GM18867 (cell line): ENCODE results near the gene KIF22.
"Not testable (repeated sequence)": the region's sequence is repeated elsewhere in the genome, so short reads cannot be mapped to it uniquely, and the experiment has no call there.

Source experiments
- ATAC-seq: cut with Tn5 transposase; IDR thresholded peaks from one replicate; pipeline ENCODE4 v1.9.1; 2021; ENCODE audit warnings: mild to moderate bottlenecking, moderate library complexity; ENCODE audit not compliant: unreplicated experiment

KIF22 gene

DNA sequence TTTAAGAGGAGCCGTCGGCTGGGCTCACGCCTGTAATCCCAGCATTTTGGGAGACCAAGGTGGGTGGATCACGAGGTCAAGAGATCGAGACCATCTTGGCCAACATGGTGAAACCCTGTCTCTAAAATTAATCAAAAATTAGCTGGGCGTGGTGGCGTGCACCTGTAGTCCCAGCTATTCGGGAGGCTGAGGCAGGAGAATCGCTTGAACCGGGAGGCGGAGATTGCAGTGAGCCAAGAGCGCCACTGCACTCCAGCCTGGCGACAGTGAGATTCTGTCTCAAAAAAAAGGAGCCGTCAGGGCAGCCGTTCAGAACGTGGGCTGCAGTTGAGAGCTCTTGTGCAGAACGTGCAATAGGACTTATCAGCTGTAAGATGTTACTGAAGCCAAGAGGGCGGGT, 2.6 kb downstream of the KIF22 start:
- ATAC-seq = not testable (repeated sequence)

DNA sequence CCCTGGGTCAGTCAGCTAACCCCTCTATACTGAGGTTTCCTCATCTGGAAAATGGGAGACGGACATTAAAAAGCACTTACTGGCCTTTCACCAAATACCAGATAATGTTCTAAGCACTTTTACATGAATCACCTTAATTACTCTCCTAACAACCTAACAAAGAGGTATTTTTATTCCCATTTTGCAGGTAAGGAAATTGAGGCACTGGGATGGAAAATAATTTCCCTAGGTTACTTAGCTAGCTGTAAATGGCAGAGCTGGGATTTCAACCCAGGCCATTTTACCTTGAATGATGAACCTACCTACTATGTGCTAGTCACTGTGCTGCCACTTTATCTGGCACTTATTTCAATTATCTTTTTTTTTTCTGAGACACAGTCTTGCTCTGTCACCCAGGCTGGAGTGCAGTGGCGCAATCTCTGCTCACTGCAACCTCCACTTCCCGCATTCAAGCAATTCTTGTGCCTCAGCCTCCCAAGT, 3.7 kb downstream of the KIF22 start:
- ATAC-seq = no peak

DNA sequence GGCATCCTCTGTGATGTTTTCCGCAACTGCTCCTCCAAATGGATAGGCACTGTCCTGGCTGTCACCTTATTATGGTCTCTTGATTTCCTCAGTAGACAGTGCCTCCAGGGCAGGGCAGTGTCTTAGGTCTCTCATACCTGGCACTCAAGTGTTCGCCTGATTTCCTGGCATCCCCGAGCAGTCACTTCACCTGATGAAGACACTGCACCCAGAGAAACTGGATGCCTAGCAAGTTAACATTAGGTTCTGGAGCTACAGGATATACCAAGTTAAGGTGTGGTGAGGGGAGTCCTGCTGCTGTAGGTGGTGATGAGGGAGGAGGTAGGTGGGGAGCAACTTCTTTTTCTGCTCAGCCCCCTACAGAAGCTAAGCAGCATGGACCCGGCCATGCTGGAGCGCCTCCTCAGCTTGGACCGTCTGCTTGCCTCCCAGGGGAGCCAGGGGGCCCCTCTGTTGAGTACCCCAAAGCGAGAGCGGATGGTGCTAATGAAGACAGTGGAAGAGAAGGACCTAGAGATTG, 11.9 kb downstream of the KIF22 start:
- ATAC-seq = no peak

DNA sequence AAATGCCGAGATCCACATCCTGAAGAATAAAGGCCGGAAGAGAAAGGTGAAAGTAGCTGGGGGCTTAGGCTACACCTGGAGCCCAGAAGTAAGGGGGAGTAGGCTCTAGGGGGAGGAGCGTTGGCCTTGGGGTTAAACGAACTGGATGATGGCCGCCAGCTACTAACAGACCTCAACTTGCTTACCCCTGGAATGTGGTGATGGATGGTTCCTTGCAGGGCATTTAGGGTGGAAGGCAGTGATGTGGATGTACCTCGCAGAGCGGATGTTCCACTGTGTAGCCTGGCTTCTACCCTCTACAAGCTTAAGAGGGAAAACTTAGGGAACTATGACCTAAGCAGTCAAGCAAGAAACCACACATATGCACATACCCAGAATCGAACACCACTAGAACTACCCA, 13.5 kb downstream of the KIF22 start:
- no peak for ATAC-seq

DNA sequence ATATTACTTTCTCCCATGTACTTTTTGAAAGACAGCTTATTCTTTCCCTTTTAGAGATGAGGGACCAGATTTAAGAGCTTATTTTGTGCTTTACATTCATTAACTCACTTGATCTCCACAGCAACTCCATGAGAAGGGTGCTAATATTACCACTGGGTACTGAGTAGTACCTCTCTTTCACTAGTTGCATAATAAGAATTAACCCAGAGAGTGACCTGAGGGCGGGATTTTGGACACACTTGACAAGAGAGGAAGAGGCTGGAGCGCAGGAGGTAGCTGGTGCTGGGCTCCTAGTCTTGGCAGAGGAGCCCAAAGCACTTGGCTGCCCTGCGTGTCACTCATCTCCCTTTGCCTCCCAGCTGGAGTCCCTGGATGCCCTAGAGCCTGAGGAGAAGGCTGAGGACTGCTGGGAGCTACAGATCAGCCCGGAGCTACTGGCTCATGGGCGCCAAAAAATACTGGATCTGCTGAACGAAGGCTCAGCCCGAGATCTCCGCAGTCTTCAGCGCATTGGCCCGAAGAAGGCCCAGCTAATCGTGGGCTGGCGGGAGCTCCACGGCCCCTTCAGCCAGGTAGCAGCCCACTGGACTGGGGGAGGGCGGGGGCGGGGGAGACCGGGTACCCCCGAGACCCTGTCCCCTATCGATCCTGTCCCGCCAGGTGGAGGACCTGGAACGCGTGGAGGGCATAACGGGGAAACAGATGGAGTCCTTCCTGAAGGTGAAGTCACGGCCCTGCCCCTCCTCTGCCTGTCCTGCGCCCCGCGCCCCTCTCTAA, 14.1 kb downstream of the KIF22 start:
- ATAC-seq = no peak

DNA sequence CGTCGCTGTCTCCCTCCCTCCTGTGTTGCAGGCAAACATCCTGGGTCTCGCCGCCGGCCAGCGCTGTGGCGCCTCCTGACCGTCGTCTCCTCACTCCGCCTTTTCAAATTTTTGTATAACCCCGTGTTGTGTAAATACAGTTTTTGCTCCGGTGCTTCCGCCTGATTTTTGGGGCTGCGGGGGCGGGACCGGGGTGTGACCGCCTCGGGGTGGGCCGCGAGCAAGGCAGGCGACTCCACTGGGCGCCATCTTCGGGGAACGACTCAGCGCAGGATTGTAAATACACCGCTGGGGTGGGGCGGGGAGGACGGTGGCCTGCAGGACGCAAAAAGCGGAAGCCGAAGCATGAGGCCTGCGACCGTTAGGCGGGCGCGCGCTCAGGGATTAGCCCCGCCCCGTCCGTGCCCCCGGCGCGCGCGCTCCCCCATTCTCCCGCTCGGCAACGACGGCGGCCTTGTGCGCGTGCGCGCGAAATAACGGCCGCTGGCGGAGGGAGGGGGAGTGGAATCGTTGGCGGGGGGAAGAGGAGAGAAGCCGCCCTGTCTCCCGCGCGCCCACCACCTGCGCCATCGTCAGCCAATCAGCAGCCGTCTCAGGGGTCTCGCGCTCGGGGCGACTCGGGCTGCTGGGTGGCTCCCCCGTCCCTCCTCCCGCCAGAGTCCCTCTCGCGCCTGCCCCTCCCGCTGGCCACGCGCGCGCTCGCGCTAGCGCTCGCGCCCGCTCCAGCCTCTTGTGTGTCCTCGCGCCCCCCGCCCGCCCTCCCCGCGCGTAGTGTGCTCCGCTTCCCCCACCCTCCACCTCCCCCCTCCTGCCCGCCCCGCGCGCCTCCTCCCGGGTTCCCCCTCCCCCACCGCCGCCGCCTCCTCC, 14.9 kb downstream of the KIF22 start:
- peak; percentile 51 for ATAC-seq

DNA sequence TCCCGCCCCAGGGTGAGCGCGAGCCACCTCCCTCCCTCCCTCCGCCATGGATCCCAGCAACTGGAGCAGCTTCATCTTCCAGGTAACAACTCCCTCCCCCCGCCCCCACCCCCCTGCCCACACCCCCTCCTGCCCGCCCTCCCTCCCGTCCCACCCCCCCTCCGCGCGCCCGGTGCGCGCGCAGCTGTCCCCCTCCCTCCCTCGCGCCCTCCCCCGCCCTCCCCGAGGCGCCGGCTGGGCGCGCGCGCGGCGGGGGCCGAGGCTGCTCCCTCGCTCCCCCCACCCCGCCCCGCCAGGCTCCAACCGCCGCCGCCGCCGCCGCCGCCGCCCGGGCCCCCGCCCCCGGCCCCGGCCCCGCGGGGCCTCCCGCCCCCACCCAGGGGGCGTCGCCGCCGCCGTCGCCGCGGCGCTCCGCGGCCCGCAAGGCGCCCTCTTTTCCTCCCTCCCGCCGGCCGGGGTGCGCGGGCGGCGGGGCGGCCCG, 15.6 kb downstream of the KIF22 start, which contains the start of gene MAZ:
MAZ (plus strand) TSS at position 431 of the 481 bp plus-strand sequence. CDS start 173 bp downstream, outside the sequence.
- no peak for ATAC-seq

DNA sequence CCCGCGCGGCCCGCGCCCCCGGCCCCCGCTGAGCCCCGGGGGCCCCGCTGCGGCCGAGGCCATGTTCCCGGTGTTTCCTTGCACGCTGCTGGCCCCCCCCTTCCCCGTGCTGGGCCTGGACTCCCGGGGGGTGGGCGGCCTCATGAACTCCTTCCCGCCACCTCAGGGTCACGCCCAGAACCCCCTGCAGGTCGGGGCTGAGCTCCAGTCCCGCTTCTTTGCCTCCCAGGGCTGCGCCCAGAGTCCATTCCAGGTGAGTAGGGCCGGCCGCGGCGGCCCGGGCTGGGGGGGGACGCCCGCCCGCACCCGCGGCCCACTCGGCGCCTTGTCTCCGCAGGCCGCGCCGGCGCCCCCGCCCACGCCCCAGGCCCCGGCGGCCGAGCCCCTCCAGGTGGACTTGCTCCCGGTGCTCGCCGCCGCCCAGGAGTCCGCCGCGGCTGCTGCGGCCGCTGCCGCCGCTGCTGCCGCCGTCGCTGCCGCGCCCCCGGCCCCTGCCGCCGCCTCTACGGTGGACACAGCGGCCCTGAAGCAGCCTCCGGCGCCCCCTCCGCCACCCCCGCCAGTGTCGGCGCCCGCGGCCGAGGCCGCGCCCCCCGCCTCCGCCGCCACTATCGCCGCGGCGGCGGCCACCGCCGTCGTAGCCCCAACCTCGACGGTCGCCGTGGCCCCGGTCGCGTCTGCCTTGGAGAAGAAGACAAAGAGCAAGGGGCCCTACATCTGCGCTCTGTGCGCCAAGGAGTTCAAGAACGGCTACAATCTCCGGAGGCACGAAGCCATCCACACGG, 16.3 kb downstream of the KIF22 start:
- no peak for ATAC-seq

DNA sequence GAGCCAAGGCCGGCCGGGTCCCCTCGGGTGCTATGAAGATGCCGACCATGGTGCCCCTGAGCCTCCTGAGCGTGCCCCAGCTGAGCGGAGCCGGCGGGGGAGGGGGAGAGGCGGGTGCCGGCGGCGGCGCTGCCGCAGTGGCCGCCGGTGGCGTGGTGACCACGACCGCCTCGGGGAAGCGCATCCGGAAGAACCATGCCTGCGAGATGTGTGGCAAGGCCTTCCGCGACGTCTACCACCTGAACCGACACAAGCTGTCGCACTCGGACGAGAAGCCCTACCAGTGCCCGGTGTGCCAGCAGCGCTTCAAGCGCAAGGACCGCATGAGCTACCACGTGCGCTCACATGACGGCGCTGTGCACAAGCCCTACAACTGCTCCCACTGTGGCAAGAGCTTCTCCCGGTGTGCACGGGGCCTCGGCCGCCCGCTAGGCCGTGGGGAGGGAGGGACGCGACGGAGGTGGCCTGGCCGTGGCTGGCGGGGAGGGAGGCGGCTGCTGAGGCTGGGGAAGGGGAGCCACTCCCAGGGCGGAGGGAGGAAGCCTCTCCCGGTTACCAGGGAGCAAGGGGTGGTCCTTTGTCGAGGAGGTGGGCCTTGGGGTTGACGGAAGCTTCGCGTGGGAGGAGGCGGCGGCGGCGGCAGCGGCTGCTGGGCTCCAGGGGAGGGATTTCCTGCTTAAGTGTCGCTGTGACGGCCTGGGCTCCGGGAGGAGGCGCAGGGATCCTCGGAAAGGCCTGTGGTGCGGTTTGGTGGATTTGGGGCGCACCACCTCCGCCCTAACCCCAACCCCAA, 17.1 kb downstream of the KIF22 start:
- ATAC-seq = no peak

DNA sequence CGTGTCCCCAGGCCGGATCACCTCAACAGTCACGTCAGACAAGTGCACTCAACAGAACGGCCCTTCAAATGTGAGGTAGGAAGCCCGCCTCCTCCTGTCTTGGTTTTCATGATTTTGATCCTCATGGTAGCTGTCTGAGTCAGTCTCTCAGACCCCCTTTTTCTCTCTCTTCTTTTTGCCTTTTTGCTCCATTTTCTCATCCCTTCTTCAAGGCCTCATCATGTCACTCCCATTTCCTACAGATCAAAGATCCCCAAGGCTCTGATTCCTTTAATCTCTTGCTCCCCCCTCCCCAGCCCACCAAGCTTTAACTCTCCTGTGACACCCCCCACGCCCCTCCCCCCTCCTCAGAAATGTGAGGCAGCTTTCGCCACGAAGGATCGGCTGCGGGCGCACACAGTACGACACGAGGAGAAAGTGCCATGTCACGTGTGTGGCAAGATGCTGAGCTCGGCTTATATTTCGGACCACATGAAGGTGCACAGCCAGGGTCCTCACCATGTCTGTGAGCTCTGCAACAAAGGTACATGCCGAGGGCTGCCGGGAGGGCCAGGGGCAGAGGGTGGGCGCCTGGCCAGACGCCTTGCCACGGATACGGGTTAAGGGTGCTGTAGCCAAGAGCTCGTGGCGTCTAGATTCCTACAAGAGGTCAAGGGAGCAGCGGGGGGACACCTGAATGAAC, 17.8 kb downstream of the KIF22 start:
- ATAC-seq = no peak

DNA sequence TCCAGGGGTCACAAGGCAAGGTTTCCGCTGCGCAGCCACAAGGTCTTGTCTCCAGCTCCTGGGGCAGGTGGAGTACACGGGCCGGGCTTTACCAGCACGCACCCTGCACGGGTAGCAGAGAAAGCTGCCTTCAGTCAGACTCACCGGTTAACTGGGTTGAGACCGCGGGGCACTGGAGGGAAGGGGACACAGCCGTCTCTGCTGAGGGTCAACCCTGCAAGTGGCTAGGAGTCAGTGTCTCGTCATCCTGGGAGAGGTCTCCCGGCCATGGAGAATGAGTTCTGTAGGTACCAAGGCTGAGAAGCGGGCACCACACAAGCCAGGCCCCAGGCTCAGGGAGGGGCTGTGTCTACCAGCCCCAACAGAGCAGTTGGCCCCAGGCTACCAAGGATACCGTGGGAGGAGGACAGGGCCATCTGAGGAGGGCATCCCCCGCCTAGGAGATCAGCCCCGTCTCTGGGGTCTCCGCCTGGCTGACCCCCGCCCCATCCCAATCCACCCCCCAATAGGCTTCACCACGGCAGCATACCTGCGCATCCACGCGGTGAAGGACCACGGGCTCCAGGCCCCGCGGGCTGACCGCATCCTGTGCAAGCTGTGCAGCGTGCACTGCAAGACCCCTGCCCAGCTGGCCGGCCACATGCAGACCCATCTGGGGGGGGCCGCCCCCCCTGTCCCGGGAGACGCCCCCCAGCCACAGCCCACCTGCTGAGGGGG, 18.6 kb downstream of the KIF22 start:
- ATAC-seq = no peak

DNA sequence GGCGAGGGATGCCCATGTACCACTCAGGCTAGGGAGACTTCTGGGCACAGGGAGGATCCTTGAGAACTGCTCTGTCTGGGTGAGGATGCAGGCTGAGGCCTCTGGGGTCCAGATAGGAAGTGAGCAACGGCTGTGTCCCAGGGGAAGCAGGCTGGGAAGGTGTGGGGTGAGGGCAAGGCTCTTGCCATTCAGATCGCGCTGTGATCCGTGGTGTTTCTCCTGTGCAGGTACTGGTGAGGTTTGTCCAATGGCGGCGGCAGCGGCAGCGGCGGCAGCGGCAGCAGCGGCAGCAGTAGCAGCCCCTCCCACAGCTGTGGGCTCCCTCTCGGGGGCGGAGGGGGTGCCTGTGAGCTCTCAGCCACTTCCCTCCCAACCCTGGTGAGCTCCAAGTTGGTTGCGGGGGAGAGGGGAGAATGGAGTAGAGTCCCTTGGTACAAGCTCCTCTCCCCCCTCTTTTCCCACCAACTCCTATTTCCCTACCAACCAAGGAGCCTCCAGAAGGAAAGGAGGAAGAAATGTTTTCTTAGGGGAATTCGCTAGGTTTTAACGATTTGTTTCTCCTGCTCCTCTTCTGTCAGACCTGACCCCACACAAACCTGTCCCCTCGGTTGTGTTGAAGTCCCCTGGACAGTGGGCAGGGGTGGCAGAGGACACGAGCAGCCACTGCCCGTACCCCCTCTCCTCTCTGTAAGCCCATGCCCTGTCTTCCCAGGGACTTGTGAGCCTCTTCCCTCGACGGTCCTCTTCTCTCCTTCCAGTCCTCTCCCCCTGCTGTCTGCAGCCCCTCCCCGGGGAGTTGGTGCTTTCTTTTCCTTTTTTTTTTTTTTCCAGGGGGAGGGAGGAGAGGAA, 19.5 kb downstream of the KIF22 start:
- no peak for ATAC-seq

DNA sequence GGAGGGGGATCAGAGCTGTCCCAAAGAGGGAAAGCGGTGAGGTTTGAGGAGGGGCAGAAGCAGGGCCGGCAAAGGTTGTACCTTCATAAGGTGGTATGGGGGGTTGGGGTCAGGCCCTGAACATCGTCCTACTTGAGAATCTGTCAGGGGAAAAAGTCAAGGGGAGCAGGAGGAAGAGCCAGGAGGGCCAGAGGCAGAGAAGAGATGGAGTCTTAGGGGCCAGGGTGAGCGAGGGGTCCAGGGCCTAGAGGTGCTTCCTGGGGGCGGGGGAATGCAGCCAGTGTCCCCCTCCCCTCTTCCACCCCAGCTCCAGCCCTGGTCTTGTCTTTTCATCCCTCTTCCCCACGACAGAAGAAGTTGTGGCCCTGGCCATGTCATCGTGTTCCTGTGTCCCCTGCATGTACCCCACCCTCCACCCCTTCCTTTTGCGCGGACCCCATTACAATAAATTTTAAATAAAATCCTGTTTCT, 20.2 kb downstream of the KIF22 start:
- ATAC-seq = no peak

DNA sequence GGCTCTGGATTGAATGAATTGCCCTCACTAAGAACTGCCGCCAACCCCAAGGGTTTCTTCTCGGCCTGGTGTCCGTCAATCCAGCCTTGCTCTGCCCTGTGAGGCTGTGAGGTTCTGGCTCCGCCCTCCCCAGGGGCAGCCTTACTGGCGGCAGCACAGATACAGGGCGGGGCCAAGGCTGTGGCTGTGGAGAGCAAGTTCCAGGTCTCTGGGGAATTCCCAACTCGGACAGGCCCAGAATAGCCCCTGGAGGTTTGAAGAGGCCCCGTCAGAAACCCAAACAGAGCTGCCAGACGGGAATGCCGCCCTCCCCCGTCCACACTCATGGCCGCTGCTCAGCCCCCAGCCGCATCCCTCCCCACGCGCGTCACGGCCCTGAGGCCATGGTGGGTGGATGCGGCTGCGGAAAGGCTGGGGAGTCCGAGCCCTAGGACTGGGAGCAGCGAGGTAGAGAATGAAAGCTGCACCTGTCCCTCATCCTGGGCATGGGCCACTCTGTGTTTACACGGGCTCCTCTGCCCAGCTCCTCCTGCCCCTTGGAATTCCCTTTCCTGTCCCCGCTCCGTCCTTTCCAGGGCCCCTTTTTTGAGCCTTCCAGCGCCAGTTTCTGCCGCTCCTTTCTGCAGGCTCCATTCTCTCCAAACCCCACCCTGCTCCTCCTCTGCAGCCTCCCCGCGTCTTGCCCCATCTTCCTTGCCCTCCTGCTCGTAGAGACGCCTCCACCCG, 20.8 kb downstream of the KIF22 start:
- peak; percentile 29 for ATAC-seq

DNA sequence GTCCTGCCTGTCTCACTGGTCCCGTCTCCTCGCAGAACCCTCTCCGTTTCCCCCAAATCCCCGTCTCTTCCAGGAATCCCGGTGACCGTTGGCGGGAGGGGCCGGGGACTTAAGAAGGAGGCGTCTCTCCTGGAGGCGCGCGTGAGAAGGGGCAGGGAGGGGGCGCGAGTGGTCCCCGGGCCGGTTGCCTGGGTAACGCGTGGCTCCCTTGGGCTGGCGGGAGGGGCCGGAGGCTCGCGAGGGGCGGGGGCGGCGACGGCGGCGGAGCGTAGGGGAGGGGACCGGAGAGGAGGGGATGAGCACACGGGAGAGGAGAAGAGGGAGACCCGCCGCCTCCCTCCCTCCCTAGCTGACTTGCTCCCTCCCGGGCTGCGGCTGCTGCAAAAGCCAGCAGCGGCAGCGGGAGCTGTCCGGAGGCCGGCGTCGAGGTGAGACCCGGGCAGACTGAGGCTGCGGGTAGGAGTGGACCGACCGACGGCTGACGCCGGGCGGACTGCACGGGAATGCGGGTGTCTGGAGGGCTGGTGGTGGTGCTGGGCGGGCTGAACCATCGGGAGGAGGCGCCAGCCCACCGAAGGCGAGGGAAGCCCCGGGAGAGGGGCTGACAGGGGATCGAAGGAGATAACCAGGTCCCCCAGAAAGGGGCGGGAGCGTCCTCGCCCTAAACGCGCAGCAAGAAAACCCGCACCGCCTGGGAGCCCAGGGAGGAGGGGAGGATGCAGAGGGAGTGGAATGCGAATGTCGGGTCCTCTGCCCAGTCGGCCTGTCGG, 21.5 kb downstream of the KIF22 start, which contains the start of gene PRRT2:
PRRT2 (plus strand) TSS at position 298 of the 770 bp plus-strand sequence. CDS start 862 bp downstream, outside the sequence.
- ATAC-seq = no peak
